ENCODE measurements around the gene GATAD2B. TPM values are rescaled to one million over a fixed set of nuclear protein-coding genes. Genes with fewer than 3 reads are reported as not detected.

Gene GATAD2B
- polyA plus RNA-seq, 2 of the 4 experiments (the other 2 are of a cell fraction), result 4.9 to 8.2 TPM

DNA sequence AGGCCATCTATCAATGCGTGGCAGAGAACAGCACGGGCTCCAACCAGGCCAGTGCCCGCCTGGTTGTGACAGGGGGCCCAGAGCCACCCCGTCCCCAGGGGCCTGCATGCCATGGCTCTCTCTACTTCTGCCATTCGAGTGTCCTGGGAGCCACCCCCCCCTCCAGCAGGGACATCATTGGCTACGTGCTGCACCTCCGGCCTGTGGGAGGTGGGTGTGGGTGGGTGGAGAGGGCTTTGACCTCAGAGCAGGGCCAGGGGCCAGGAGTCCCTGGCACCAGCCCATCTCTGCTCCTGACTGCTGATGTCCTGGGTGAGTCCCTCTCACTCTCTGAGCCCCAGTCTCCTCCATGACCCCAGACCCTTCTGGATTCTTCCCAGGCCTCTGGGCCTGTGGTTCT lies 122.3 kb downstream of the GATAD2B start:
- ATAC-seq, result no peak
- no peak for FAIRE-seq
- ChIA-PET CTCF (interaction anchor here (1.1 to 5.7 kb wide), 4 partner anchors 10 to 187 kb away, joined by 3 to 51 read pairs (median 16); partner anchors contain the start of genes DENND4B and RAB13), POLR2A (no interaction called here)
- Histone ChIP-seq H3K4me1 (peaks cover 4% of the 10 kb centered on the region; the same call in 2 of the 3 replicates), H3K4me2 (no peak overlapping the region), H3K4me3 (no peak overlapping the region), H3K27ac (no peak overlapping the region), H3K9me3 (no peaks in the 10 kb centered on the region)
- 92% methylated on average over 6 of the region's 7 CpGs for WGBS (ENCODE audit: missing lambda C conversion rate)
- DNase-seq (ENCODE audit: low read depth in 1 of 2, low spot score in 1 of 2), result no peak
- TF ChIP-seq USF2 (IDR thresholded peaks at IDR 0.05) (no peak), FOSL2 (IDR thresholded peaks at IDR 0.05) (no peak), FOSL2 (CRISPR knock-in tag; IDR thresholded peaks at IDR 0.05) (no peak), ESRRA (IDR thresholded peaks at IDR 0.05; ENCODE audit: borderline replicate concordance, low read length) (no peak), FOSB (CRISPR knock-in tag; IDR thresholded peaks at IDR 0.05) (no peak), HOXB5 (CRISPR knock-in tag; IDR thresholded peaks at IDR 0.05) (no peak), MYC (IDR thresholded peaks at IDR 0.05; ENCODE audit: borderline replicate concordance, low read length) (no peak), RFX5 (IDR thresholded peaks at IDR 0.05) (no peak), CBX8 (IDR thresholded peaks at IDR 0.05) (no peak), FOXS1 (CRISPR knock-in tag; IDR thresholded peaks at IDR 0.05) (no peak)
- TF ChIP-seq, protein P1, sequence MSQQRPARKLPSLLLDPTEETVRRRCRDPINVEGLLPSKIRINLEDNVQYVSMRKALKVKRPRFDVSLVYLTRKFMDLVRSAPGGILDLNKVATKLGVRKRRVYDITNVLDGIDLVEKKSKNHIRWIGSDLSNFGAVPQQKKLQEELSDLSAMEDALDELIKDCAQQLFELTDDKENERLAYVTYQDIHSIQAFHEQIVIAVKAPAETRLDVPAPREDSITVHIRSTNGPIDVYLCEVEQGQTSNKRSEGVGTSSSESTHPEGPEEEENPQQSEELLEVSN (IDR thresholded peaks at IDR 0.05; ENCODE audit: borderline replicate concordance, low read depth), result no peak

- no peak for ATAC-seq
- ChIA-PET CTCF (interaction anchor here (0.8 to 6.7 kb wide), 5 partner anchors 7 to 188 kb away, joined by 3 to 51 read pairs (median 28); partner anchors contain the start of genes DENND4B and RAB13), POLR2A (no interaction called here)
- no peak for TF ChIP-seq RARB (CRISPR knock-in tag; IDR thresholded peaks at IDR 0.05)
- TF ChIP-seq BHLHE40 (IDR thresholded peaks at IDR 0.05; ENCODE audit: low read depth, low read length), result no peak
- no peak for TF ChIP-seq ATOH8 (CRISPR knock-in tag; IDR thresholded peaks at IDR 0.05; ENCODE audit: low read depth)
- no peak overlapping the region for H3K27ac ChIP-seq
- no peaks in the 10 kb centered on the region for H3K9me3 ChIP-seq
- 81% methylated on average over 25 of the region's 27 CpGs for WGBS (ENCODE audit: missing lambda C conversion rate)
- no peak overlapping the region for H3K4me2 ChIP-seq
- FAIRE-seq, result no peak
- no peak overlapping the region for H3K4me3 ChIP-seq
- no peak for DNase-seq (ENCODE audit: low read depth in 1 of 2, low spot score in 1 of 2)
- H3K4me1 ChIP-seq, result no peaks in the 10 kb centered on the region
These were observed 123.0 kb downstream of the GATAD2B start for GRCh38 chr1:153799566-153800465.

GRCh38 chr1:153799016-153799415 lies 123.8 kb downstream of the GATAD2B start:
- no peaks in the 10 kb centered on the region for H3K9me3 ChIP-seq
- H3K27ac ChIP-seq, result no peak overlapping the region
- H3K4me1 ChIP-seq, result no peaks in the 10 kb centered on the region
- ATAC-seq (no peak), FAIRE-seq (no peak), DNase-seq (ENCODE audit: low read depth in 1 of 2, low spot score in 1 of 2) (no peak)
- ChIA-PET CTCF (interaction anchor here (0.8 to 6.7 kb wide), 9 partner anchors 8 to 188 kb away, joined by 3 to 51 read pairs (median 23); partner anchors contain the start of genes DENND4B, JTB and RAB13), POLR2A (interaction anchor here (1.4 kb wide), 1 partner anchor 15 kb away, joined by 4 read pairs; no protein-coding TSS in a partner anchor)
- no peak overlapping the region for H3K4me2 ChIP-seq
- H3K4me3 ChIP-seq, result no peak overlapping the region
- WGBS (ENCODE audit: missing lambda C conversion rate), result 93% methylated on average over 4 of the region's 4 CpGs
- TF ChIP-seq HMGXB4 (CRISPR knock-in tag; IDR thresholded peaks at IDR 0.05; ENCODE audit: borderline replicate concordance) (no peak), FOXS1 (CRISPR knock-in tag; IDR thresholded peaks at IDR 0.05) (no peak), ZC3H11A (IDR thresholded peaks at IDR 0.05) (no peak), RAD21 (conservative IDR thresholded peaks at IDR 0.05 in 1 of 2, IDR thresholded peaks at IDR 0.05 in 1 of 2) (no peak), JUNB (IDR thresholded peaks at IDR 0.05) (no peak), MAZ (IDR thresholded peaks at IDR 0.05; ENCODE audit: borderline replicate concordance, low read depth, low read length) (no peak), HEYL (CRISPR knock-in tag; IDR thresholded peaks at IDR 0.05) (no peak), TP53 (CRISPR knock-in tag; IDR thresholded peaks at IDR 0.05) (no peak), EHMT2 (IDR thresholded peaks at IDR 0.05; ENCODE audit: low read depth) (no peak), CTCF (IDR thresholded peaks at IDR 0.05) (no peak), MAX (IDR thresholded peaks at IDR 0.05) (no peak), CBX2 (IDR thresholded peaks at IDR 0.05; ENCODE audit: borderline replicate concordance, low read depth) (no peak), CHD2 (IDR thresholded peaks at IDR 0.05; ENCODE audit: low read length, partially characterized antibody) (no peak)
- TF ChIP-seq, protein P2, sequence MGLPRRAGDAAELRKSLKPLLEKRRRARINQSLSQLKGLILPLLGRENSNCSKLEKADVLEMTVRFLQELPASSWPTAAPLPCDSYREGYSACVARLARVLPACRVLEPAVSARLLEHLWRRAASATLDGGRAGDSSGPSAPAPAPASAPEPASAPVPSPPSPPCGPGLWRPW (IDR thresholded peaks at IDR 0.05), result no peak
